Adrenal gland (tissue), 5 donors: ENCODE data around the gene PIGS.

Experiments
- CTCF ChIP-seq, 6 experiments: fragments of 450-650 bp in 4 of 6; fragments of 200-600 bp in 2 of 6; sonication (generic) in 1 of 6; IDR thresholded peaks; 1 replicate in 5 of 6; 2 replicates in 1 of 6; pipeline versions ENCODE4 v1.5.1 to v1.8.0; 2016 to 2021; ENCODE audit warnings: antibody characterized with exemption in 6 of 6, mild to moderate bottlenecking in 2 of 6, moderate library complexity in 1 of 6
- POLR2A ChIP-seq, 2 donors: fragments of 450-650 bp; IDR thresholded peaks; one replicate each; pipeline ENCODE4 v1.6.1; 2017; ENCODE audit warnings: antibody characterized with exemption in 2 of 2, mild to moderate bottlenecking in 2 of 2, moderate library complexity in 1 of 2
- donor health status: DM: no; HTN: no; CAD: no.

- TF ChIP-seq CTCF (IDR thresholded peaks at IDR 0.05) = no peak
- no peak for TF ChIP-seq POLR2A (IDR thresholded peaks at IDR 0.05)
Observed at GRCh38 chr17:28544402-28545140, 26.8 kb downstream of the PIGS start.
